Iris pigment epithelial cell (primary cell): ENCODE results near the gene P3R3URF.

ENCODE experiments used
- DNase-seq: peaks from one replicate; pipeline ENCODE4 v3.0.0-alpha.2; 2011; ENCODE audit warnings: low read depth

Gene P3R3URF

DNA sequence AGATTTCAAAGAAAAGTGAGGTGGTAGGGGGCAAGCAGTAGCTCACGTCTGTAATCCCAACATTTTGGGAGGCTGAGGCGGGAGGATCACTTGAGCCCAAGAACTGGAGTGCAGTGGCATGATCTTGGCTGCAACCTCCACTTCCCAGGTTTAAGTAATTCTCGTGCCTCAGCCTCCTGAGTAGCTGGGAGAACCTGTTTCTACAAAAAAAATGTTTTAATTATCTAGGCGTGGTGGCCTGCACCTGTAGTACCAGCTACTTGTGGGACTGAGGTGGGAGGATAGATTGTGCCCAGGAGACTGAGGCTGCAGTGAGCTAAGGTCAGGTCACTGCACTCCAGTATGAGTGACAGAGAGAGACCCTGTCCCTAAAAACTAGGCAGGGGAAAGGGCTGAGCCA, 4.0 kb downstream of the P3R3URF start:
- DNase-seq = no peak

DNA sequence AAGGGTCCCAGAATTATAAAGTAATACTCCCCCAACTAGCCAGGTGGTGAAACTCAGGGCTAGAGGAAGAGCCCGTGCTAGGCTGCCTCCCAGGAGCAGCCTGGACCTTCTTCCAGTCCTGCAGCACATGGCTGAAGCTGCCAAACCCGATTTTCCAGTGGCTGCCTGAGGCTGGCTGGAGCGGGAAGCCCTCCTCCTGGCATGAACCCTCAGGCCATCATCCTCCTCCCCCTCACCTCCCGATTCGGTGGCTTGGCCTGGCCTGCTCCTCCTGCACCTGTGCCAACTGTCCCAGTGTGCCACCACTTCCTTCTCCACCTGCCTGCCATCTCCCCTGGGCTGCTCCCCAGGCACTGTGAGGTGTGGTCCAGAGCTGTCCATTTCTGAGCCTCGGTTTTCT, 4.4 kb downstream of the P3R3URF start:
- no peak for DNase-seq

DNA sequence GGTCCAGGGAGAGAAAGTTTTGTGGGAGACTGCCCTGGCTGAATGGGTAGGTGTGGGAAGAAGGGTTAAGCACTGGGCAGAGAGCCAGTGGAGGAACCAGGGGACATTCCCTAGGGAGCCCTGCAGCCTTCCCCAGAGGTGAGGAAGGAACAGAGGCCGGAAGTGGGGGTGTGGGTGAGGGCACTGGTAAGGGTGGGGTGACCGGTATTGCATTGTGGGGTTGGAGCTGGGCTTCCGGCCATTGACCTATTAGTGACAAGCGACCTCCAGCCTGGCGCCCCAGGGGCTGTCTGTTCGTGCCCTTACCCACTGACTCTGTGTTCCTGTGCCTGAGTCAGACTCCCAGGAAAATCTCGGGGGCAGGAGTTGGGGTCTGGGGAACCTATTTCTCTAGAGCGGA, 4.9 kb downstream of the P3R3URF start:
- DNase-seq = no peak

- DNase-seq = no peak
These were observed 6.4 kb downstream of the P3R3URF start for GRCh38 chr1:46169811-46170454.

- DNase-seq = peak; percentile 46
These were observed 7.8 kb downstream of the P3R3URF start for GRCh38 chr1:46168477-46168876.

DNA sequence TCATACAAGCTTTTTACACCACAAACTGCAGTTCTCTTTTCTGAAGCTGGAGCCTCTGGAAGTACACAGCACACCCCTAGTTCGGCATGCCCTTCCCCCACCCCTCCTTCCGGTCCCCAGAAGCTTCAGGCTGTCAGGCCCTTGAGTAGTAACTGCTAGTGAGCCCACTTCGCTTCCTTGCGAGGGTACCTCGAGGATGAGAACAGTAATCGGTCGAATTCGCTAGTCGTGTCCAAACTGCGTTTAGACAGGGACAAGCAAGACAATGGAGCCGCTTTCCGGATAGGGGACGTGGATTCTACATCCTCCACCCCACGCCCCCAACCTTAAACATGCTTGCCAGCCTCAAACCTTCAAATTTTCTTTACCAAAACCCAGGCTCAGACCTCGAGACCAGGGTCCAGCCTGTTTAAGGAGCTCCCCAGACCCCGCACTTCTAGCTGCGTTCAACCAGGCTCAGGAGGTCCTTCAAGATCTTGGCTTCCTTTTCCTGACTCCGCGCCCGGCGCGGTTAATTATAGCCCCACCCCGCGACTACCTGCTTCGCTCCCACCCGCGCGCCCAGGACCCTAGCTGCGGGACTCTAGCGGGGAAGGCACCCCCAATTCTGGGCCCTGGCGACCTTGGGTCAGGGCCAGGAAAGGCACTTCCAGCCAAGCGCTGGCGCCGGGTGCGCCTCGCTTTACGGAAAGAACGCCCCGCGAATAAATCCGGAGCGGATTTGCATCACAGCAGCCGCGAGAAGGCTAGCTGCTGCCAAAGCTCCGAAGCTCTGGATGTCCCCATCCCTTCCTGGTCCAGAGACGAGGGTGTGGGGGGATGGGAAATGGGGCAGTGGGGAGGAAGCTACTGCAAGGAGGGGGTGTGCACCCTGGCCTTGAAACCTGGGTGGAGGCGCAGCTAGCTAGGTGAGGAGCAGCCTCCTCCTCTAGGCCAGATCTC, 9.5 kb downstream of the P3R3URF start:
- DNase-seq = no peak

GRCh38 chr1:46160212-46160611, 16.1 kb downstream of the P3R3URF start:
- no peak for DNase-seq

GRCh38 chr1:46159516-46159915, 16.8 kb downstream of the P3R3URF start:
- DNase-seq = no peak

GRCh38 chr1:46158312-46159281, 17.7 kb downstream of the P3R3URF start:
- no peak for DNase-seq

DNA sequence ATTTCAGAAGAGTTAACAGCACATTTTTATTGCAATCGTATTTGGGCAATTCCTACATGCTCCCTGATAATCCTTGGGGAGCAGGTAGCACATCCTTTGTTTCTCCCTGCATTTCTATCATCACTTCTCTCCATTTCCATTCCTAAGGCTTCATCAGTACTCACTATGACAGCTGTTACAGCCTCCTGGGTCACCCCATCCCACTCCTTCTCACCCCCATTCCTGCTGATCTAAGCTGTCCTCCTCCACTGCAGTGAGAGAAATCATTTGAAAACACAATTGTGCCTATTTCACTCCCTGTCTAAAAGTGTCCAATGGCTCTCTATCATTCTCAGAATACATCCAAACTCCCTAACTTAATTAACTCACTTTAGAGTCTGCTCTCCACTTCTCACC, 18.4 kb downstream of the P3R3URF start:
- no peak for DNase-seq

GRCh38 chr1:46153732-46154131, 22.6 kb downstream of the P3R3URF start:
- peak; percentile 44 for DNase-seq

DNA sequence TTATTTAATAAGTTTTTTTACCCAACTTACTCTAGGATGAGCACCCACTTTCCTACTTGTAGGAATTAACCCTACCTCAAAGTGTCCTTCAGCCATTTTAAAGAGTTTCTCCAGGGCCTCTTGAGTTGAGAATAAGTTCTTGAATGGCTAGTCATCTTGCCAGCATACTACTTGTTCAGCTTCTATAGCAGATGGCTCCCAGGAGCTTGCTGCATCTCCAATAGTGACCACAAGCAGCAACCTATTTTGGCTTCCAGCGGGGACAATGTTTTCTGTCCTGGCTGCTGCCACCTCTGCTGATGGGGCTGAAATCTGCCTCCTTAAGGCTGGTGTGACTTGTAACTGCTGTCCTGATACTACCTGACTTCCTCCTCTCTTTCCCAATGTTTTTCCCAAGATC, 23.1 kb downstream of the P3R3URF start:
- no peak for DNase-seq

DNA sequence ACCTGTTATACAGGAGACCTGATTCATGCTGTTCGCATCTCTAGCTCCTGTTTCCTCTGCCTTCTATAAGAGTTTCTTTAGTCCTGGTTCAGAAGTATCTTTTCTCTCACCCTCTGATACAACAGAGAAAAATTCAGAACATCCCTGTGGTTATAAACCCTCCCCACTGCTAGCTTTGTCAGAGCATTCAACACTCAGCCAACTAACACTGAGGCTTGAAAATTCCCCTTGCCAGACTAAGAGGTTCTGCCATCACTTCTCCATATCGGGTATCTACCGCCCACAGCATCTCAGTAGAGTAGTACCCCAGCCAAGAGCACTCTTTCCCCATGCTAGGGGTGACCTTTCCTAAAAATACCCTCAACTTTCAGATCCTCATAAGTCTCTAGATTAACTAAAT, 24.3 kb downstream of the P3R3URF start:
- DNase-seq = peak; percentile 89

- peak; percentile 65 for DNase-seq
These were observed 26.2 kb downstream of the P3R3URF start for GRCh38 chr1:46150085-46150484.

DNA sequence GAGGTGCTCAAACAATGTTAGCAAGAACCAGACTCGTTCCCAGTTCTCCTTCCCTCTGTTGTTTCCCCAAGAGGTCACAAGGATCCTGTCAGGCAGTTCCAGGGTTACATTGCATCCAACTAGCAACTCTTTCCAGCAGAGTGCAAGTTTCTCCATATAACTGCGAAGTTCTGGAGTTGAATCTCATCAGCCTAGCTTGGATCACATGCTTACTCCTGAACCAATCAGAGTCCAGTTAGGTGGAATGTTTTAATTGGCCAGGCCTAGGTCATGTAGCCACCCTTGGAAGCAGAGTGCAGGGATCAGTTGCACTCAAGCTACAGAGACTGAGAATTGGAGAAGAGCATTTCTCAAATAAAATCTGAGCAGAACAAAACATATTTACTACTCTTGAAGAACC, 28.0 kb downstream of the P3R3URF start:
- DNase-seq = no peak

GRCh38 chr1:46137916-46138315, 38.4 kb downstream of the P3R3URF start:
- peak; percentile 70 for DNase-seq

DNA sequence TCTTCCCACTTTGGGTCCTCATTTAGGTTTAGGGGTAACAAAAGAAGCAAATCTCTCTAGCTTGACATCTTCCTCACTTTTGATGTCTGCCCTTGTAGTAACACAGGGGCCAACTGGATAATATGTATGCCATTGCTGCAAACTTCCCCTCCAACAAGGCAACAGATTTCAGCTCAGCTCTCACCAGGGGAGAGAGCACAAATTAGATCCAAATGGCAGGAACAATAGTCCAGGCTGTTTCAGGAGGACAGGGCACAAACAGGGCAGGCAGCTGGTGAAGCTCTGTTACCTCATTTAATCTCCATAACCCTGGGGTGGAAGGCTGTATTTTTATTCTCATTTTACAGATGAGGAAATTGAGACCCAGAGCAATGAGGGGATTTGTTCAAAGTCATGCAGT, 39.6 kb downstream of the P3R3URF start:
- DNase-seq = no peak

GRCh38 chr1:46134660-46135331, 41.5 kb downstream of the P3R3URF start:
- peak; percentile 97 for DNase-seq

DNA sequence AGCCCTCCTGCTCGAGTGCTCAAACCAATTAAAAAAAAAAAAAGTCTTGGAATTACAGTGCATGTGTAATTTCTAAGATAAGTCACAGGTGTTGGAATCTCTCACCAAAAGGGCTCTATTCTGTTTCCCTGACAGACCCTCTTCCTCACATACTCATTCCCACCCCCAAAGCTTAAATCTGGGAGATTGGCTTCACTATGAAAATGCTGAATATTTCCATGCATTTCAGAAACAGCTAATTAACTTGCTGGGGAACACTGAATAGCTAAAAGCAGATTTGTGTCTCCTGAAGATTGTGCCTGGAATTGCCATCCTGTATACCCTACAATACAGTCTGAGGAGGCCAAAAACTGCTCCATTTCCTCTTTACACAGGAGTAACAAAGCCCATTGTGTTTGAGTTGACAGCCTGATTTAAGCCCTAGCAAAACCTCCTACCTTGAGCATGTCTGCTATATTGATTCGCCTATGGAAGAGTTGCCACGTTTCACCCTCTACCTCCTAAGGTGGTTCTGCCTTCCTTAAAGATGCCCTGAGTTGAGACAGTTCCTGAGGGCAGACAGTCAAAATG, 42.4 kb downstream of the P3R3URF start:
- DNase-seq = no peak

DNA sequence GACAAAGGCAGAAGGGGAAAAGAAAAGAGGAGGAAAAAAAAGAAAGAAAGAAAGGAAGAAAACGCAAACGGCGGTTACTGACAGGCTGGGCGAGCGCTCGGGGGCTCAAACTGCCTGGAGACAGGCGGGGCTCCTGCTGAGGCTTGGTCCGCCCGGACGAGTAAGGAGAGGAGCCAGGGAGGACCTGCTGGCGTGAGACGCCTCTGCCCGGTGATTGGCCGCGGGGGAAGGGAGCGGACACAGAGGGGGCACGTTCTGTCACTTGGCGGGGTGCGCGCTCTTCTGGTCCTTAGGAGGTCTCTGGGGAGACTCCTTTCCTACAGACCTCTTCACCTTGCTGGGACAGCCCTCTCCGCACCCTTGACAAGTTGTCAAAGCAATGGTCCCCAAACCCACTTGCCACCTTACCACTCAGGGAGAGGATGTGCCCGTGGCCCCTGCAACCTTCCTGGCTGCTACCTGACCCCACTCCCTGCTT, 43.1 kb downstream of the P3R3URF start:
- DNase-seq = no peak

DNA sequence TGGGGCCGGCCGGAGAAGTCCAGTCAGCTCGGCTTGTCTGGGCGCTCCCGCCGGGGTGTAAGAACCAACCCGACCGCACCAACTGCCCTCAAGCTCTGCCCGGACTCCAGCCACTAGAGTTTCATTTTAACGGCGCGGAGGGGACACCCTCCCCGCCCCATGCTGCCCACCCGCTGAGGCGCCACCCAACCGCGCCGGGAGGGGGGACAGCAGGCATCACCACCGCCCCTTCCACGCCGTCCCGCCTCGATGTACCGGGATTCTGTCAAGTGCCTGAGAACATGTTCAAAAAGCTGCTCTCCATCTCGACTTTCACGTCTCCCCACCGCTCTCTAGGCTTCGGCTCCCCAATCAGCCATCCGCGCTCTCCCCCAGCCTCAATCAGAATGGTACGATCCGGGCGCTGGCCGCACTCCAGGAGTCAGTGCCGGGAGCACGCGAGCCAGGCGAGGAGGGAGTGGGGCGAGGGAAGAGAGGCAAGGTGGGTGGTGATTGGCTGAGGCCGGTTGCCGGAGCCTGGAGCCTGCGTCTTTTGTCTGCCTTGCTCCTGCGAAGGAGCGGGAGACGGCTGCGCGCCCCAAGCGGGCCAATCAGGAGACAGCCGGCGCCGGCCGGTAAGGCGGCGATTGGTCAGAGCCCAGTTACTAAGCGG, 43.6 kb downstream of the P3R3URF start, which contains the start of gene PIK3R3:
PIK3R3 (minus strand) TSS at position 101 of the 652 bp plus-strand sequence. CDS start 677 bp downstream, outside the sequence.
- peak; percentile 99 for DNase-seq
